HG02840 (cell line): ENCODE data around the gene CABP7.

ENCODE experiments used
- ATAC-seq: cut with Tn5 transposase; IDR thresholded peaks from one replicate; pipeline ENCODE4 v1.9.1; 2021; ENCODE audit warnings: mild to moderate bottlenecking, moderate library complexity, moderate number of reproducible peaks; ENCODE audit not compliant: unreplicated experiment, low FRiP score

Gene CABP7

GRCh38 chr22:29719899-29720645 lies at the start of gene CABP7:
TSS of gene CABP7 (plus strand) at chr22:29720003. CDS start at chr22:29720425, 422 bp downstream.
- ATAC-seq, result no peak

- no peak for ATAC-seq
Observed at GRCh38 chr22:29670626-29671025, 49.2 kb upstream of the CABP7 start.

- ATAC-seq, result no peak
Observed at GRCh38 chr22:29673361-29674066, 46.3 kb upstream of the CABP7 start.

GRCh38 chr22:29674121-29674520 lies 45.7 kb upstream of the CABP7 start:
- ATAC-seq, result no peak

GRCh38 chr22:29679316-29679715 lies 40.5 kb upstream of the CABP7 start:
- no peak for ATAC-seq

- no peak for ATAC-seq
Observed at GRCh38 chr22:29683536-29683935, 36.3 kb upstream of the CABP7 start.

GRCh38 chr22:29684244-29684643 lies 35.6 kb upstream of the CABP7 start:
- no peak for ATAC-seq

GRCh38 chr22:29689206-29689879 lies 30.5 kb upstream of the CABP7 start:
- ATAC-seq, result no peak

GRCh38 chr22:29689880-29690213 lies 30.0 kb upstream of the CABP7 start:
- ATAC-seq, result no peak

GRCh38 chr22:29690476-29690875 lies 29.3 kb upstream of the CABP7 start:
- ATAC-seq, result no peak

- no peak for ATAC-seq
Observed at GRCh38 chr22:29691636-29692326, 28.0 kb upstream of the CABP7 start.

- ATAC-seq, result no peak
Observed at GRCh38 chr22:29692327-29692640, 27.5 kb upstream of the CABP7 start.

GRCh38 chr22:29693161-29693560 lies 26.6 kb upstream of the CABP7 start:
- no peak for ATAC-seq

- no peak for ATAC-seq
Observed at GRCh38 chr22:29693671-29694070, 26.1 kb upstream of the CABP7 start.

- no peak for ATAC-seq
Observed at GRCh38 chr22:29695129-29695926, 24.5 kb upstream of the CABP7 start.

GRCh38 chr22:29697853-29698598 lies 21.8 kb upstream of the CABP7 start:
- no peak for ATAC-seq

GRCh38 chr22:29700206-29700899 lies 19.4 kb upstream of the CABP7 start:
- ATAC-seq, result no peak

GRCh38 chr22:29700900-29701154 lies 19.0 kb upstream of the CABP7 start:
- ATAC-seq, result no peak
